ENCODE results near the gene PLXDC1.
"Not testable (repeated sequence)": the region's sequence is repeated elsewhere in the genome, so short reads cannot be mapped to it uniquely, and the experiment has no call there.

GRCh38 chr17:39020037-39020436 lies 131.4 kb downstream of the PLXDC1 start:
- TF ChIP-seq CTCF (IDR thresholded peaks at IDR 0.05; ENCODE audit: low read length); EZH2phosphoT487 (IDR thresholded peaks at IDR 0.05; ENCODE audit: low read length); EZH2 (optimal IDR thresholded peaks at IDR 0.05; ENCODE audit: low read depth, low read length): not testable (repeated sequence)
